SU-DHL-6 (cell line): ENCODE measurements around the gene DAPK1.

Experiments used
- CTCF ChIP-seq: fragments of 200-600 bp; sonication (generic); IDR thresholded peaks from one replicate; pipeline ENCODE4 v1.5.1; 2017; ENCODE audit warnings: antibody characterized with exemption, mild to moderate bottlenecking, low read length, moderate library complexity; ENCODE audit not compliant: insufficient read depth, poor library complexity, severe bottlenecking
- EZH2phosphoT487 ChIP-seq: fragments of 200-600 bp; sonication (generic), shearing (Covaris generic); conservative IDR thresholded peaks from 2 replicates; pipeline ENCODE4 v1.6.1; 2018; ENCODE audit warnings: mild to moderate bottlenecking, antibody characterized with exemption, low read length, moderate library complexity, mixed read lengths

- TF ChIP-seq CTCF, result no peak
- TF ChIP-seq EZH2phosphoT487, result no peak
These were observed 19.3 kb upstream of the DAPK1 start for GRCh38 chr9:87478226-87478992.
